ENCODE data around the gene NXPH3. TPM values are rescaled to one million over a fixed set of nuclear protein-coding genes. Genes with fewer than 3 reads are reported as not detected.

Gene NXPH3
- total and polyA plus RNA-seq, 10 of the 15 experiments (the other 5 are each of a cell fraction or from before 2014, with no cell fraction given): 0.08 to 0.35 (median 0.12) TPM; not detected in 2

- no peaks in the 10 kb centered on the region for H4K20me1 ChIP-seq (ENCODE audit: control insufficient read depth, insufficient read depth)
- H2AFZ ChIP-seq (ENCODE audit: control insufficient read depth, low read depth, low read length): no peak overlapping the region
- no peak overlapping the region for H3K4me3 ChIP-seq
- intact Hi-C loops (cut with micrococcal nuclease; ENCODE audit: unreplicated experiment): no loop called here
- no peaks in the 10 kb centered on the region for H3K36me3 ChIP-seq (ENCODE audit: control insufficient read depth in 2 of 2, insufficient read depth in 2 of 2, low read length in 1 of 2)
- H3K79me2 ChIP-seq (ENCODE audit: control insufficient read depth, insufficient read depth, low read length): no peaks in the 10 kb centered on the region
- H3K27ac ChIP-seq (ENCODE audit: control insufficient read depth, insufficient read depth): no peak overlapping the region
- no peak overlapping the region for H3K9ac ChIP-seq (ENCODE audit: control insufficient read depth, insufficient read depth, low read length)
- SMC1A ChIA-PET (ENCODE audit: uncharacterized antibody, unreplicated experiment): interaction anchor here (1.2 kb wide), 1 partner anchor 11 kb away, joined by 6 read pairs; no protein-coding TSS in a partner anchor
- POLR2A ChIA-PET: no interaction called here
- no peak for DNase-seq (ENCODE audit: low read depth, low spot score)
- 50% methylated on average over 15 of the region's 15 CpGs for WGBS (ENCODE audit: insufficient coverage, insufficient replicate concordance, low lambda C conversion rate, missing lambda C conversion rate)
- FAIRE-seq: no peak
- TF ChIP-seq NFXL1 (IDR thresholded peaks at IDR 0.05; ENCODE audit: borderline replicate concordance) (no peak), SPI1 (IDR thresholded peaks at IDR 0.05; ENCODE audit: borderline replicate concordance, insufficient read depth, low read depth, low read length) (no peak), TCF12 (IDR thresholded peaks at IDR 0.05; ENCODE audit: low read depth, low read length) (no peak), CBFB (IDR thresholded peaks at IDR 0.05; ENCODE audit: low read depth) (no peak), NBN (IDR thresholded peaks at IDR 0.05) (no peak), RBBP5 (conservative IDR thresholded peaks at IDR 0.05) (no peak), ZZZ3 (IDR thresholded peaks at IDR 0.05; ENCODE audit: control insufficient read depth, insufficient read length, low read depth) (no peak), ZNF207 (IDR thresholded peaks at IDR 0.05; ENCODE audit: borderline replicate concordance) (no peak), EP300 (IDR thresholded peaks at IDR 0.05; ENCODE audit: borderline replicate concordance in 1 of 2, control insufficient read depth in 1 of 2, low read depth in 2 of 2, low read length in 2 of 2) (no peak), CBX5 (IDR thresholded peaks at IDR 0.05; ENCODE audit: low read depth) (no peak)
- TF ChIP-seq, protein P1, sequence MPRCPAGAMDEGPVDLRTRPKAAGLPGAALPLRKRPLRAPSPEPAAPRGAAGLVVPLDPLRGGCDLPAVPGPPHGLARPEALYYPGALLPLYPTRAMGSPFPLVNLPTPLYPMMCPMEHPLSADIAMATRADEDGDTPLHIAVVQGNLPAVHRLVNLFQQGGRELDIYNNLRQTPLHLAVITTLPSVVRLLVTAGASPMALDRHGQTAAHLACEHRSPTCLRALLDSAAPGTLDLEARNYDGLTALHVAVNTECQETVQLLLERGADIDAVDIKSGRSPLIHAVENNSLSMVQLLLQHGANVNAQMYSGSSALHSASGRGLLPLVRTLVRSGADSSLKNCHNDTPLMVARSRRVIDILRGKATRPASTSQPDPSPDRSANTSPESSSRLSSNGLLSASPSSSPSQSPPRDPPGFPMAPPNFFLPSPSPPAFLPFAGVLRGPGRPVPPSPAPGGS (IDR thresholded peaks at IDR 0.05; ENCODE audit: borderline replicate concordance, insufficient read depth, low read depth, low read length, poor library complexity, severe bottlenecking): no peak
- TF ChIP-seq, protein P2, sequence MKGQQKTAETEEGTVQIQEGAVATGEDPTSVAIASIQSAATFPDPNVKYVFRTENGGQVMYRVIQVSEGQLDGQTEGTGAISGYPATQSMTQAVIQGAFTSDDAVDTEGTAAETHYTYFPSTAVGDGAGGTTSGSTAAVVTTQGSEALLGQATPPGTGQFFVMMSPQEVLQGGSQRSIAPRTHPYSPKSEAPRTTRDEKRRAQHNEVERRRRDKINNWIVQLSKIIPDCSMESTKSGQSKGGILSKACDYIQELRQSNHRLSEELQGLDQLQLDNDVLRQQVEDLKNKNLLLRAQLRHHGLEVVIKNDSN (IDR thresholded peaks at IDR 0.05; ENCODE audit: borderline replicate concordance, extremely low read length, insufficient read depth, low read depth, low read length): no peak
- TF ChIP-seq, protein P3, sequence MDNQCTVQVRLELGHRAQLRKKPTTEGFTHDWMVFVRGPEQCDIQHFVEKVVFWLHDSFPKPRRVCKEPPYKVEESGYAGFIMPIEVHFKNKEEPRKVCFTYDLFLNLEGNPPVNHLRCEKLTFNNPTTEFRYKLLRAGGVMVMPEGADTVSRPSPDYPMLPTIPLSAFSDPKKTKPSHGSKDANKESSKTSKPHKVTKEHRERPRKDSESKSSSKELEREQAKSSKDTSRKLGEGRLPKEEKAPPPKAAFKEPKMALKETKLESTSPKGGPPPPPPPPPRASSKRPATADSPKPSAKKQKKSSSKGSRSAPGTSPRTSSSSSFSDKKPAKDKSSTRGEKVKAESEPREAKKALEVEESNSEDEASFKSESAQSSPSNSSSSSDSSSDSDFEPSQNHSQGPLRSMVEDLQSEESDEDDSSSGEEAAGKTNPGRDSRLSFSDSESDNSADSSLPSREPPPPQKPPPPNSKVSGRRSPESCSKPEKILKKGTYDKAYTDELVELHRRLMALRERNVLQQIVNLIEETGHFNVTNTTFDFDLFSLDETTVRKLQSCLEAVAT (IDR thresholded peaks at IDR 0.05): no peak
- CTCF ChIA-PET: interaction anchor here (0.8 to 2.7 kb wide), 3 partner anchors 10 to 108 kb away, joined by 3 to 11 read pairs (median 6); no protein-coding TSS in a partner anchor
- in situ Hi-C loops (cut with MboI): no loop called here
- RAD21 ChIA-PET (ENCODE audit: unreplicated experiment): interaction anchor here (1.2 kb wide), 1 partner anchor 11 kb away, joined by 3 read pairs; no protein-coding TSS in a partner anchor
- no peak overlapping the region for H3K4me2 ChIP-seq (ENCODE audit: control insufficient read depth, insufficient read depth)
- no TSS peak for BruUV-seq (replicated peaks)
- no peak for ATAC-seq
- H3K4me1 ChIP-seq (ENCODE audit: control insufficient read depth, insufficient read depth, low read length): no peaks in the 10 kb centered on the region
- H3K27me3 ChIP-seq (replicated peaks in 1 of 2; ENCODE audit: control insufficient read depth in 2 of 2, insufficient read depth in 2 of 2, low read length in 1 of 2): 0 out of 4 replicates have a peak, but pooled peaks cover 0 to 2% of the 10 kb centered on the region in 2 experiments
- H3K9me3 ChIP-seq (replicated peaks; ENCODE audit: control insufficient read depth, insufficient read depth, low read length): peaks cover 7% of the 10 kb centered on the region; the same call in 1 of the 3 replicates
These were observed 29.7 kb upstream of the NXPH3 start for GRCh38 chr17:49545806-49546545.

All from GM12878 (cell line).